ENCODE data around the gene MARK4.
"Not testable (repeated sequence)": the region's sequence is repeated elsewhere in the genome, so short reads cannot be mapped to it uniquely, and the experiment has no call there.

DNA sequence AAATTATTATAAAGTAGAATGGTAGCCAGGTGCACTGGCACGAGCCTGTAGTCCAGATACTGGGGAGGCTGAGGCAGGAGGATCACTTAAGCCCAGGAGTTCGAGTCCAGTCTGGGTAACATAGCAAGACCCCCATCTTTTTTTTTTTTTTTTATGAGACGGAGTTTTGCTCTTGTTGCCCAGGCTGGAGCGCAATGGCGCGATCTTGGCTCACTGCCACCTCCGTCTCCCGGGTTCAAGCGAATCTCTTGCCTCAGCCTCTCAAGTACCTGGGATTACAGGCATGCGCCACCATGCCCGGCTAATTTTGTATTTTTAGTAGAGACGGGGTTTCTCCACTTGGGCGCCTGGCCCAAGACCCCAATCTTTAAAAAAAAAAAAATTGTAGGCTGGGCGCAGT, 61.2 kb downstream of the MARK4 start:
- not testable (repeated sequence) for TF ChIP-seq RARB (CRISPR knock-in tag; IDR thresholded peaks at IDR 0.05); ARNTL (CRISPR knock-in tag; IDR thresholded peaks at IDR 0.05; ENCODE audit: borderline replicate concordance, low read depth); ZFP3 (CRISPR knock-in tag; IDR thresholded peaks at IDR 0.05); CREB5 (CRISPR knock-in tag; IDR thresholded peaks at IDR 0.05; ENCODE audit: low read depth); SNAI2 (CRISPR knock-in tag; IDR thresholded peaks at IDR 0.05); BACH2 (CRISPR knock-in tag; IDR thresholded peaks at IDR 0.05; ENCODE audit: borderline replicate concordance); ZFP30 (CRISPR knock-in tag; IDR thresholded peaks at IDR 0.05)
- TF ChIP-seq, protein P1, sequence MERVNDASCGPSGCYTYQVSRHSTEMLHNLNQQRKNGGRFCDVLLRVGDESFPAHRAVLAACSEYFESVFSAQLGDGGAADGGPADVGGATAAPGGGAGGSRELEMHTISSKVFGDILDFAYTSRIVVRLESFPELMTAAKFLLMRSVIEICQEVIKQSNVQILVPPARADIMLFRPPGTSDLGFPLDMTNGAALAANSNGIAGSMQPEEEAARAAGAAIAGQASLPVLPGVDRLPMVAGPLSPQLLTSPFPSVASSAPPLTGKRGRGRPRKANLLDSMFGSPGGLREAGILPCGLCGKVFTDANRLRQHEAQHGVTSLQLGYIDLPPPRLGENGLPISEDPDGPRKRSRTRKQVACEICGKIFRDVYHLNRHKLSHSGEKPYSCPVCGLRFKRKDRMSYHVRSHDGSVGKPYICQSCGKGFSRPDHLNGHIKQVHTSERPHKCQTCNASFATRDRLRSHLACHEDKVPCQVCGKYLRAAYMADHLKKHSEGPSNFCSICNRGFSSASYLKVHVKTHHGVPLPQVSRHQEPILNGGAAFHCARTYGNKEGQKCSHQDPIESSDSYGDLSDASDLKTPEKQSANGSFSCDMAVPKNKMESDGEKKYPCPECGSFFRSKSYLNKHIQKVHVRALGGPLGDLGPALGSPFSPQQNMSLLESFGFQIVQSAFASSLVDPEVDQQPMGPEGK (CRISPR knock-in tag; IDR thresholded peaks at IDR 0.05; ENCODE audit: borderline replicate concordance) = not testable (repeated sequence)
